GM12874 (cell line): Measurements from ENCODE around the gene HIRA.

Source experiments
- TF ChIP-seq, protein P1 (sequence below): IDR thresholded peaks from 2 replicates; pipeline ENCODE4 v1.5.1; 2011; ENCODE audit warnings: low read depth, mild to moderate bottlenecking, control low read depth, low read length, moderate library complexity; ENCODE audit not compliant: insufficient read depth

HIRA gene

GRCh38 chr22:19467912-19468311 lies 36.4 kb upstream of the HIRA start:
- TF ChIP-seq, protein P1, sequence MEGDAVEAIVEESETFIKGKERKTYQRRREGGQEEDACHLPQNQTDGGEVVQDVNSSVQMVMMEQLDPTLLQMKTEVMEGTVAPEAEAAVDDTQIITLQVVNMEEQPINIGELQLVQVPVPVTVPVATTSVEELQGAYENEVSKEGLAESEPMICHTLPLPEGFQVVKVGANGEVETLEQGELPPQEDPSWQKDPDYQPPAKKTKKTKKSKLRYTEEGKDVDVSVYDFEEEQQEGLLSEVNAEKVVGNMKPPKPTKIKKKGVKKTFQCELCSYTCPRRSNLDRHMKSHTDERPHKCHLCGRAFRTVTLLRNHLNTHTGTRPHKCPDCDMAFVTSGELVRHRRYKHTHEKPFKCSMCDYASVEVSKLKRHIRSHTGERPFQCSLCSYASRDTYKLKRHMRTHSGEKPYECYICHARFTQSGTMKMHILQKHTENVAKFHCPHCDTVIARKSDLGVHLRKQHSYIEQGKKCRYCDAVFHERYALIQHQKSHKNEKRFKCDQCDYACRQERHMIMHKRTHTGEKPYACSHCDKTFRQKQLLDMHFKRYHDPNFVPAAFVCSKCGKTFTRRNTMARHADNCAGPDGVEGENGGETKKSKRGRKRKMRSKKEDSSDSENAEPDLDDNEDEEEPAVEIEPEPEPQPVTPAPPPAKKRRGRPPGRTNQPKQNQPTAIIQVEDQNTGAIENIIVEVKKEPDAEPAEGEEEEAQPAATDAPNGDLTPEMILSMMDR, result no peak

- TF ChIP-seq, protein P1, result no peak
Measured at GRCh38 chr22:19466848-19467752, 35.6 kb upstream of the HIRA start.

- TF ChIP-seq, protein P1, result no peak
Measured at GRCh38 chr22:19466126-19466716, 34.7 kb upstream of the HIRA start.

DNA sequence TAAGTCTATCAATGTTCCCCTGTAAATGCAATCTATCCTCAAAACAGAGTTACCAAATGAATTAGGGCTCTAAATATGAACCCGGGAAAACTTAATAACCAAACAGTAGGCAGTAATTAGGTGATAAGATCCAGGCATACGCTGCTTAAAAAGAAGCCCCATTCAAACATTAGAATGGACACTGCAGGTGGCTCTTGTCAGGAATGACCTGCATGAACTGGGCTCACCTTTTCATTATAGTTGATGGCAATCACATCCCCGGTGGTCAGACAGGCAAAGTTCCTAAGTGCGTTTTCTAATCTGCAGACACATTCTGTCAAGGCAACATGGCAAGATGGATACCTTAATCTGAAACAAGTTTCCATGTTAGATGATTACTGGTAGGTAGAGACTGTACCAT lies 33.4 kb upstream of the HIRA start:
- TF ChIP-seq, protein P1, result no peak

- TF ChIP-seq, protein P1, result no peak
Measured at GRCh38 chr22:19464546-19464945, 33.0 kb upstream of the HIRA start.

GRCh38 chr22:19463491-19464469 lies 32.2 kb upstream of the HIRA start:
- TF ChIP-seq, protein P1, result no peak

DNA sequence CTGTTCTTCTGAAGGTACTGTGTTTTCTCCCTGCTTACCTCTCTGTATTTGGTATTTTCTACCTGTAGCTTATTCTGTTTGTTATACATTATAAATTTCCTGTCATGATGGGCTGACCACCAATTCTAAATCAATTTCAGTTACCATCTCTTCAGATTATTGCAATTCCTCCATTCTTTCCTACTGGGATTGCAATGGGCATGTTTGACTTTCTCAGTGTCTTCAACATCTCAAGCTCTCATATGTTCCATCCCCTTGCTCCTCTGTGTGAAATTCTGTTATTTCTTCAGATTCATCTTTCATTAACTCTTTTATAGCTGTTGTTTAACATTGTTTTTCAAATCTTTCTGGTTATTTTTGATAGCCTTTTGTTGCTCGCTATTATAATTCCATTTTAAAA lies 31.5 kb upstream of the HIRA start:
- TF ChIP-seq, protein P1, result no peak
